IMR-90 (cell line): ENCODE measurements around the gene ATXN1.

ENCODE experiments used
- BHLHE40 ChIP-seq: fragments of 150-350 bp; IDR thresholded peaks from 2 replicates; pipeline ENCODE4 v1.6.1; 2016; ENCODE audit warnings: mild to moderate bottlenecking, low read depth, low read length
- CEBPB ChIP-seq: IDR thresholded peaks from 2 replicates; pipeline ENCODE4 v1.6.1; 2012; ENCODE audit warnings: low read depth, low read length, improper control_type of control experiment
- CHD1 ChIP-seq: IDR thresholded peaks from 2 replicates; pipeline ENCODE4 v1.6.1; 2012; ENCODE audit warnings: low read depth, low read length, improper control_type of control experiment
- ELK1 ChIP-seq: fragments of 150-350 bp; IDR thresholded peaks from 2 replicates; pipeline ENCODE4 v1.6.1; 2016; ENCODE audit warnings: low read depth, mild to moderate bottlenecking, low read length, moderate library complexity, borderline replicate concordance
- MXI1 ChIP-seq: IDR thresholded peaks from 2 replicates; pipeline ENCODE4 v1.6.1; 2012; ENCODE audit warnings: low read depth, mild to moderate bottlenecking, low read length, moderate library complexity, borderline replicate concordance
- POLR2A ChIP-seq: IDR thresholded peaks from 2 replicates; pipeline ENCODE4 v1.6.1; 2012; ENCODE audit warnings: mild to moderate bottlenecking, low read depth, low read length
- RFX5 ChIP-seq: IDR thresholded peaks from 2 replicates; pipeline ENCODE4 v1.8.0; 2012; ENCODE audit warnings: low read depth, mild to moderate bottlenecking, low read length, moderate library complexity
- TF ChIP-seq, protein P1 (sequence below): conservative IDR thresholded peaks from 2 replicates; pipeline ENCODE4 v1.5.1; 2012; ENCODE audit warnings: mild to moderate bottlenecking, low read depth, low read length, improper control_type of control experiment

DNA sequence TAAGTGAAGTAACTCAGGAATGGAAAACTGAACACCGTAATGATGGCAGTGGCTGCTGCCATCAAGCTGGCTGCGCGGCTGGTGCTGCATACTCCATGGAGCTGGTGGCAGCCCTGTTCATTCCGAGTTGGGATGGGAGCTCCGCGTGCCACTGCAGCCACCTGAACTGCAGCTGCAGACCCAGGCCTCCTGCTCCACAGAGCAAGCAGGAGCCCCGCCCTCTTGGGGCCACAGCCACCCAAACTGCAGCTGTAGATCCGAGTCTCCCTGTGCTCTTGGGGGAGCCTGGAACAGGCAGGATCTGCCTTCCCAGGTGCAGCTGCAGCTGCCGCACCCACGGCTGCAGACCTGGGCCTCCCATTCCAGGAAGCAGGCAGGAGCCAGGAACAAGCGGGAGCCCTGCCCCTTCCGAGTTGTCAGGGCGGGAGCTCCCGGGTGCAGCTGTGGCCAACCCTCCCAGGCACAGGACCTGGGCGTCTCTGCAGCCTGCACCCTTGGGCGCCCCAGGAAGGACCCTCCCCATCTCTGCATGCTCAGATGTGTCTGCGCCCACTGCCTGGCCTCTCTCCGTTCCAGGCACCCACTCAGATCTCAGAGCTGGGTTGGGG lies 402.6 kb downstream of the ATXN1 start:
- TF ChIP-seq, protein P1, sequence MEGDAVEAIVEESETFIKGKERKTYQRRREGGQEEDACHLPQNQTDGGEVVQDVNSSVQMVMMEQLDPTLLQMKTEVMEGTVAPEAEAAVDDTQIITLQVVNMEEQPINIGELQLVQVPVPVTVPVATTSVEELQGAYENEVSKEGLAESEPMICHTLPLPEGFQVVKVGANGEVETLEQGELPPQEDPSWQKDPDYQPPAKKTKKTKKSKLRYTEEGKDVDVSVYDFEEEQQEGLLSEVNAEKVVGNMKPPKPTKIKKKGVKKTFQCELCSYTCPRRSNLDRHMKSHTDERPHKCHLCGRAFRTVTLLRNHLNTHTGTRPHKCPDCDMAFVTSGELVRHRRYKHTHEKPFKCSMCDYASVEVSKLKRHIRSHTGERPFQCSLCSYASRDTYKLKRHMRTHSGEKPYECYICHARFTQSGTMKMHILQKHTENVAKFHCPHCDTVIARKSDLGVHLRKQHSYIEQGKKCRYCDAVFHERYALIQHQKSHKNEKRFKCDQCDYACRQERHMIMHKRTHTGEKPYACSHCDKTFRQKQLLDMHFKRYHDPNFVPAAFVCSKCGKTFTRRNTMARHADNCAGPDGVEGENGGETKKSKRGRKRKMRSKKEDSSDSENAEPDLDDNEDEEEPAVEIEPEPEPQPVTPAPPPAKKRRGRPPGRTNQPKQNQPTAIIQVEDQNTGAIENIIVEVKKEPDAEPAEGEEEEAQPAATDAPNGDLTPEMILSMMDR: no peak
- TF ChIP-seq MXI1: no peak
- TF ChIP-seq POLR2A: no peak
- TF ChIP-seq ELK1: no peak
- no peak for TF ChIP-seq CHD1
- no peak for TF ChIP-seq CEBPB
- no peak for TF ChIP-seq RFX5
- TF ChIP-seq BHLHE40: no peak
